Mesodermal cell (in vitro differentiated cells): ENCODE results near the gene KIFAP3.
A peak's percentile ranks its signal among the peaks of the same experiment; 100 is the strongest.

Experiments used
- H3K27ac ChIP-seq: 2 replicates; pipeline ENCODE4 v1.7.0; 2013; ENCODE audit warnings: mild to moderate bottlenecking, low read depth, low read length, moderate library complexity; ENCODE audit not compliant: severe bottlenecking
- H3K36me3 ChIP-seq: 2 replicates; pipeline ENCODE4 v1.7.1; 2013; ENCODE audit warnings: mild to moderate bottlenecking, low read length, moderate library complexity; ENCODE audit not compliant: control insufficient read depth, insufficient read depth
- H3K4me1 ChIP-seq: one replicate; pipeline ENCODE4 v1.7.1; 2013; ENCODE audit warnings: mild to moderate bottlenecking, low read length; ENCODE audit not compliant: insufficient read depth, control insufficient read depth, poor library complexity, severe bottlenecking
- H3K4me3 ChIP-seq: 2 replicates; pipeline ENCODE4 v1.7.0; 2013; ENCODE audit warnings: low read length, control low read depth, mild to moderate bottlenecking; ENCODE audit not compliant: insufficient read depth, poor library complexity, severe bottlenecking; ENCODE audit errors: extremely low read depth
- H3K9me3 ChIP-seq: 2 replicates; pipeline ENCODE4 v1.7.1; 2013; ENCODE audit warnings: mild to moderate bottlenecking, low read length, moderate library complexity; ENCODE audit not compliant: control insufficient read depth
- WGBS, 2 experiments: methylation state at CpG; one replicate each; pipeline ENCODE4 v1.1.5; 2013; ENCODE audit warnings: missing lambda C conversion rate in 2 of 2; ENCODE audit not compliant: insufficient coverage in 2 of 2; 5-methylcytosine and 5-hydroxymethylcytosine counted together

The KIFAP3 gene

GRCh38 chr1:169989246-169989645 lies 85.2 kb downstream of the KIFAP3 start:
- no peaks in the 10 kb centered on the region for H3K36me3 ChIP-seq
- H3K27ac ChIP-seq: no peak overlapping the region
- H3K4me1 ChIP-seq: peaks cover 13% of the 10 kb centered on the region
- no peak overlapping the region for H3K4me3 ChIP-seq
- WGBS, 2 experiments: 71 to 94% methylated on average over 2 of the region's 2 CpGs
- no peaks in the 10 kb centered on the region for H3K9me3 ChIP-seq

GRCh38 chr1:169985757-169986156 lies 88.7 kb downstream of the KIFAP3 start:
- no peak overlapping the region for H3K4me3 ChIP-seq
- WGBS, 2 experiments: no CpG with 5 or more reads among the region's 1 CpG
- H3K36me3 ChIP-seq: peaks cover 9% of the 10 kb centered on the region
- H3K4me1 ChIP-seq: peaks cover 13% of the 10 kb centered on the region
- no peaks in the 10 kb centered on the region for H3K9me3 ChIP-seq
- peak overlapping the region; percentile 76 for H3K27ac ChIP-seq

DNA sequence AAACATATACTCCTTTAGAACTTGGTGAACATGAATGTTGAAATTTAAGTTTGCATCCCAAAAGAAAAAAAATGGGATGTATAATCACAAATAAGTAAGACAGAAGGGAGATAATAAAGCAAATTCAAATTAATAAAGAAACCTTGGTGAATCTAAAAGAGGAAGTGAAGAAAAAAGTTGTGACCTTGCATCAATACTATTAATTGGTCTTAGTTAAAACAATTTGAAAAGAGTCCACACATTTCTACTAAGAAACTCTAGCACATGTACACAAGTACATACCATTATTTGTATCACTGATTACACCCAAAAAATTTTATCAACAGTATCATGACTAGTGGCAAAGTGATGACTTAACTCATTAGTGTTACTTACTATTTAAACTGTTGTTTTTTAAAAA lies 100.4 kb downstream of the KIFAP3 start:
- Histone ChIP-seq H3K4me1 (no peaks in the 10 kb centered on the region), H3K27ac (no peak overlapping the region), H3K9me3 (no peaks in the 10 kb centered on the region), H3K36me3 (no peaks in the 10 kb centered on the region), H3K4me3 (no peak overlapping the region)

DNA sequence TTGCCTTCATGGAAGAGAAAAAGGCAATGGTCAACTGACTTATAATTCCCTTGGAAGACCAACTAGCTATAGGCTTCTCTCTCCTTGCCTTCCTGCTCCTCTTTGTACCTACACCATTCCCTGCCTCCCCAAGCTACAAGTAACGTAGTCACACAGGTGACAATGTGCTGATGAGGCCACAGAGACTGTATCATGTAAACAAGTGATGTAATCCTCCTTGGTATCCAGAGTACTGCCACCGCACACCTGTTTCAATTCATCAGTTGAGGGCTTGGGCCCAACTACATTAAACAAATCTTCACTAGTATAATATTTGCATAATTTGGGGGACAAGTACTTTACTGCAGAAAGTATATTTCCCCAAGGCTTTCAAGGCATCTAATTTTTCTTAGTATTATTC lies 104.4 kb downstream of the KIFAP3 start:
- Histone ChIP-seq H3K9me3 (no peaks in the 10 kb centered on the region), H3K27ac (no peak overlapping the region), H3K4me1 (no peaks in the 10 kb centered on the region), H3K36me3 (no peaks in the 10 kb centered on the region), H3K4me3 (no peak overlapping the region)
- WGBS, 2 experiments: 88% methylated on average over 1 of the region's 2 CpGs; no CpG with 5 or more reads in 1 of the 2 experiments

DNA sequence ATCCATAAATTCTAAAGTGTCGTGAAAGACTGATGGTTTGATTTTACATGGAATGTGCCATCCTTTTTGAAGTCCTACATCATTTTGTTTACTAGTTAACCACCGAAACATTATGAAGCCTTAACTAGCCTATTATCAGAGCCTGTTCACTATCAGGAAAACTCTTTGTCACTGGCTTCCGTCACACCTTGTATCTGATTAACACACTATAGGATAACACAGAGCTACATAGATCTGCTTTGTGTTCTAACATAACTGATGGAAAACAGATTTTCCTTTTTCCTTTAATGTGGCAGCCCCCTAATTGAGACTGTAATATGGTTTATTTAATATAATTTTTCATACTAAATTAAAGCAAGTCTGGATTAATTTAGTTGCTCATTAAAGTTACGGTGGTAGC lies 106.3 kb downstream of the KIFAP3 start:
- H3K36me3 ChIP-seq: no peaks in the 10 kb centered on the region
- peak overlapping the region; percentile 63 for H3K27ac ChIP-seq
- 0 to 40% methylated on average over 1 to 2 of the region's 4 CpGs for WGBS, 2 experiments
- no peaks in the 10 kb centered on the region for H3K9me3 ChIP-seq
- H3K4me1 ChIP-seq: no peaks in the 10 kb centered on the region
- no peak overlapping the region for H3K4me3 ChIP-seq

DNA sequence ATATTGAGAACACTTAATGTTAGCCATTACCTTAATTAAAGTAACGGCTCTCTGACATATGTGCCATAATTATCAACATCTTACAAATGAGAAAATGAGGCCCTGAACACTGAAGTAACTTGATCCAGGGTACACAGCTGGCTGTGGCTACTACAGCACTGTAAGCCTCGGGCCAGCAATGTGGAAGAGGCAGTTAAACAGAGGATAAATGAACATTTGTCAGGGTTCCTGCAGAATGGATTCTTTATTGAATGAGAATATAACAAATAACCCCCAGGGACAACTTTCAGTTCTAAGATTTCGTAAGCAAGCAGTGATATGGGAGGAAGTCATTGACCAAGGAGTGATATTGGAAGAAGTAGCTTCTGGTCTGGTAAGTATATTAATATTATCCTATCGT lies 110.3 kb downstream of the KIFAP3 start:
- Histone ChIP-seq H3K9me3 (no peaks in the 10 kb centered on the region), H3K4me1 (no peaks in the 10 kb centered on the region), H3K4me3 (no peak overlapping the region), H3K36me3 (no peaks in the 10 kb centered on the region), H3K27ac (no peak overlapping the region)
- WGBS, 2 experiments: 92% methylated on average over 2 of the region's 4 CpGs; no CpG with 5 or more reads in 1 of the 2 experiments

DNA sequence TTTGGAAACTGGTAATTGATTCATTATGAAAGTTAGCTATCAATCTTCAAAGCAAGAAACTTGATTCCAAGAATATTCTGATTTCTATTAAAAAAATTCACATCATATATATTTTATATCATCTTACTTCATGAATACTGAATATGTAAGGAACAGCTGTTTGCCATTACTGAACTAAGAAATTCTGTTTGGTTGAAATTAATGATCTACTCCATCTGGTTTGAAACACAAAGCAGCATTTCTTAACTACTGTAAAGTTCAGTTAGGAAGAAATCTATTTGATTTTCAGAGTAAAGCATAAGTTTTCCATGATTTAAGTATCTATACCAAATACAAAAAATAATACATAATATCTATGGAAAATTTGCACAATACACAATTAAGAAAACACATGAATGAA lies 114.8 kb downstream of the KIFAP3 start:
- Histone ChIP-seq H3K27ac (no peak overlapping the region), H3K36me3 (no peaks in the 10 kb centered on the region), H3K4me1 (no peaks in the 10 kb centered on the region), H3K9me3 (no peaks in the 10 kb centered on the region), H3K4me3 (no peak overlapping the region)

DNA sequence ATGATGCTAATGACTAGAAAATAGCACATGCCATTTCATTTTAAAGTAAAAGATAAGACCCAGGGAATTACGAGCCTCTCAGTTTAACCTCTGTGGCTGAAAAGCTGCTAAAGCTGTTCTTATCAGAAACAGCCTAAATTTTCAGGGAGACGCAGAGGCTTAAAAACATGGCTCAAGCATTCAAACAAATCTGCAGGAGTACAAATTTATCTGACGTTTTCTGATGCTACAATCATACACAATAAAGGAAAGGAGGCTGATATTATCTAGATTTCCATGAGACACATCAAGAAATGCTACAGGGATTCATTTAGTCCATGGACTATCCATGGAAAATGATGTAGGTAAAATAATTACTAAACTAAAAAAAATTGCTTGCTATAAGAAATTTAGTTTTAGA lies 115.5 kb downstream of the KIFAP3 start:
- Histone ChIP-seq H3K4me3 (no peak overlapping the region), H3K27ac (no peak overlapping the region), H3K4me1 (no peaks in the 10 kb centered on the region), H3K9me3 (no peaks in the 10 kb centered on the region), H3K36me3 (no peaks in the 10 kb centered on the region)
- 61 to 90% methylated on average over 2 of the region's 3 CpGs for WGBS, 2 experiments

GRCh38 chr1:169957884-169958283 lies 116.6 kb downstream of the KIFAP3 start:
- no peaks in the 10 kb centered on the region for H3K4me1 ChIP-seq
- no peak overlapping the region for H3K27ac ChIP-seq
- H3K4me3 ChIP-seq: no peak overlapping the region
- no peaks in the 10 kb centered on the region for H3K36me3 ChIP-seq
- 85 to 100% methylated on average over 2 to 3 of the region's 3 CpGs for WGBS, 2 experiments
- no peaks in the 10 kb centered on the region for H3K9me3 ChIP-seq

- no CpG with 5 or more reads among the region's 1 CpG for WGBS, 2 experiments
- Histone ChIP-seq H3K9me3 (no peaks in the 10 kb centered on the region), H3K4me1 (no peaks in the 10 kb centered on the region), H3K36me3 (no peaks in the 10 kb centered on the region), H3K4me3 (no peak overlapping the region), H3K27ac (no peak overlapping the region)
Measured at GRCh38 chr1:169951108-169951507, 123.4 kb downstream of the KIFAP3 start.

DNA sequence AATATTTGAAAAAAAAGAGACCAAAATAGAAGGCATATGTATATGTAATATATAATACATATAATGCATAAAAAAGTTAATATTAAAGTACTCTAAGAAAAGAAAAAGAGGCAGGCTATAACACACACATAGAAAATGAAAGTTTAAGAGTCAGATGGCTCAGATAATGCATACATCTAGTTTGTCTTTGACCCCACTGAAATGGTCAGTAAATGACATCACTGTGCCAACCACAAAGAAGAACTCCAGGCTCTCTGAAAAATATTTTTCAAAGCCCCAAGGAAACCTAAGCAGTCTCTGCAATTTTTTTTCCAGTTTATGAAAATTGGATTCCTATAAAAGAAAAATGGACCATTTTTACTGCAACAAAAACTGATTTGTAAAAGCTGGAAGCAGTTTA lies 125.4 kb downstream of the KIFAP3 start:
- no peak overlapping the region for H3K4me3 ChIP-seq
- H3K4me1 ChIP-seq: no peaks in the 10 kb centered on the region
- no peak overlapping the region for H3K27ac ChIP-seq
- H3K36me3 ChIP-seq: no peaks in the 10 kb centered on the region
- no peaks in the 10 kb centered on the region for H3K9me3 ChIP-seq

DNA sequence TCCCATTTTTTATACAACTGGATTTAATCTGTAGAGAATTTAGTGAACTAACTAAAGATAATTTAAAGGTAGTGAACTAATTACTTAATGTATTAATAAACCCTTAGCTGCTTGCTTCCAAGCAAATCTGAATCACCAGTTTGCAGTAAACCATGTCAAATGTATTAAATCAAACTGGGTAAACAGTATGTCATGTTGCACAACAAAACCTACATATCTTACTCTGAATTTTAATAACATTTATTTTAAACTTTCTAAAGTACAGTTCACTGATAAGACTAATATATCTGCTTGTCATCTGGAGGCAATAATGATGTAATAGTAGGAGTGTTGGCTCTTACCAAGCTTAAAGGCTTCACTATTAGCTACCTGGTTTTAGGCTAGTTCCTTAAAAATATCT lies 128.3 kb downstream of the KIFAP3 start:
- H3K27ac ChIP-seq: no peak overlapping the region
- no peaks in the 10 kb centered on the region for H3K4me1 ChIP-seq
- H3K36me3 ChIP-seq: no peaks in the 10 kb centered on the region
- H3K4me3 ChIP-seq: no peak overlapping the region
- no peaks in the 10 kb centered on the region for H3K9me3 ChIP-seq
